NB4 (cell line): ENCODE measurements around the gene SH3BP4.

ENCODE experiments used
- CTCF ChIP-seq: IDR thresholded peaks from one replicate; pipeline ENCODE4 v1.5.1; 2012; ENCODE audit warnings: low read depth, low read length
- MAX ChIP-seq: IDR thresholded peaks from 2 replicates; pipeline ENCODE4 v1.6.1; 2011; ENCODE audit warnings: low read depth, low read length
- POLR2A ChIP-seq: IDR thresholded peaks from 2 replicates; pipeline ENCODE4 v1.6.1; 2011; ENCODE audit warnings: mild to moderate bottlenecking; ENCODE audit not compliant: insufficient read length; ENCODE audit errors: extremely low read depth

GRCh38 chr2:234955091-234955591, 3.3 kb downstream of the SH3BP4 start:
- TF ChIP-seq CTCF = no peak
- TF ChIP-seq MAX = no peak
- no peak for TF ChIP-seq POLR2A
